ENCODE measurements around the gene DNASE1L1.
A peak's percentile ranks its signal among the peaks of the same experiment; 100 is the strongest.

The DNASE1L1 gene

GRCh38 chrX:154380787-154381186 lies 28.3 kb downstream of the DNASE1L1 start:
- DNase-seq: no peak

GRCh38 chrX:154380153-154380552 lies 28.9 kb downstream of the DNASE1L1 start:
- no peak for DNase-seq

- no peak for DNase-seq
Observed at GRCh38 chrX:154379569-154379951, 29.5 kb downstream of the DNASE1L1 start.

- DNase-seq: peak; percentile 95
Observed at GRCh38 chrX:154378799-154379568, 30.1 kb downstream of the DNASE1L1 start, which contains the start of gene EMD. EMD (plus strand) TSS chrX:154379295; CDS start chrX:154379485, 190 bp downstream.

GRCh38 chrX:154378059-154378798 lies 30.8 kb downstream of the DNASE1L1 start:
- DNase-seq: no peak

- DNase-seq: no peak
Observed at GRCh38 chrX:154376774-154377173, 32.3 kb downstream of the DNASE1L1 start.

GRCh38 chrX:154375156-154375504 lies 33.9 kb downstream of the DNASE1L1 start:
- DNase-seq: no peak

- no peak for DNase-seq
Observed at GRCh38 chrX:154374313-154375155, 34.5 kb downstream of the DNASE1L1 start, which contains the start of gene FLNA. FLNA (minus strand) TSS chrX:154374634; CDS start chrX:154371245, 3,389 bp downstream.

GRCh38 chrX:154373340-154374306 lies 35.4 kb downstream of the DNASE1L1 start:
- DNase-seq: peak; percentile 43

GRCh38 chrX:154372612-154373022 lies 36.4 kb downstream of the DNASE1L1 start:
- DNase-seq: no peak

GRCh38 chrX:154371789-154372300 lies 37.2 kb downstream of the DNASE1L1 start:
- no peak for DNase-seq

GRCh38 chrX:154371017-154371788 lies 37.9 kb downstream of the DNASE1L1 start:
- DNase-seq: peak; percentile 26

- DNase-seq: no peak
Observed at GRCh38 chrX:154370300-154371016, 38.6 kb downstream of the DNASE1L1 start.

GRCh38 chrX:154369449-154370299 lies 39.4 kb downstream of the DNASE1L1 start:
- no peak for DNase-seq

GRCh38 chrX:154368630-154369448 lies 40.2 kb downstream of the DNASE1L1 start:
- DNase-seq: no peak

- DNase-seq: no peak
Observed at GRCh38 chrX:154367474-154368308, 41.4 kb downstream of the DNASE1L1 start.

GRCh38 chrX:154366666-154367055 lies 42.4 kb downstream of the DNASE1L1 start:
- DNase-seq: no peak

Data from NCI-H2029 treated with DMSO at 0.1 percent for 48 hours (cell line).